H9 (cell line): Measurements from ENCODE around the gene CETN1. TPM values are rescaled to one million over a fixed set of nuclear protein-coding genes. Genes with fewer than 3 reads are reported as not detected.

Experiments used
- DNase-seq: peaks from one replicate; pipeline ENCODE4 v3.0.0-alpha.2; 2017
- H2AFZ ChIP-seq: one replicate; pipeline ENCODE4 v1.6.1; 2013; ENCODE audit warnings: mild to moderate bottlenecking, low read length, control low read depth, moderate library complexity
- H2AK5ac ChIP-seq: 2 replicates; pipeline ENCODE4 v1.6.1; 2013; ENCODE audit warnings: low read length, control low read depth, mixed read lengths; ENCODE audit not compliant: insufficient read length
- H2BK120ac ChIP-seq: one replicate; pipeline ENCODE4 v1.6.1; 2013; ENCODE audit warnings: low read depth, mild to moderate bottlenecking, low read length, control low read depth, inconsistent platforms; ENCODE audit not compliant: poor library complexity, severe bottlenecking
- H2BK12ac ChIP-seq: 2 replicates; pipeline ENCODE4 v1.6.1; 2013; ENCODE audit warnings: low read length, control low read depth, mixed read lengths, low read depth; ENCODE audit not compliant: insufficient read length
- H2BK15ac ChIP-seq: 2 replicates; pipeline ENCODE4 v1.6.1; 2013; ENCODE audit warnings: low read depth, low read length, control low read depth
- H2BK20ac ChIP-seq: one replicate; pipeline ENCODE4 v1.6.1; 2013; ENCODE audit warnings: low read depth, mild to moderate bottlenecking, low read length, control low read depth, inconsistent platforms; ENCODE audit not compliant: poor library complexity, severe bottlenecking
- H2BK5ac ChIP-seq: 2 replicates; pipeline ENCODE4 v1.6.1; 2013; ENCODE audit warnings: low read length, control low read depth, mixed read lengths; ENCODE audit not compliant: insufficient read length
- H3K14ac ChIP-seq: 2 replicates; pipeline ENCODE4 v1.6.1; 2013; ENCODE audit warnings: low read length, control low read depth; ENCODE audit not compliant: insufficient read depth
- H3K18ac ChIP-seq: 2 replicates; pipeline ENCODE4 v1.6.1; 2013; ENCODE audit warnings: low read depth, mild to moderate bottlenecking, mixed read lengths, low read length, control low read depth; ENCODE audit not compliant: insufficient read length
- H3K23ac ChIP-seq: 2 replicates; pipeline ENCODE4 v1.6.1; 2013; ENCODE audit warnings: low read length, control low read depth, mixed read lengths, low read depth; ENCODE audit not compliant: insufficient read length
- H3K23me2 ChIP-seq: 2 replicates; pipeline ENCODE4 v1.6.1; 2013; ENCODE audit warnings: low read depth, mild to moderate bottlenecking, mixed read lengths, low read length, control low read depth; ENCODE audit not compliant: insufficient read length, poor library complexity, severe bottlenecking
- H3K27ac ChIP-seq: 2 replicates; pipeline ENCODE4 v1.5.1; 2013; ENCODE audit warnings: low read length, control low read depth, mixed read lengths, low read depth; ENCODE audit not compliant: insufficient read length
- H3K27me3 ChIP-seq: 2 replicates; pipeline ENCODE4 v1.6.1; 2013; ENCODE audit warnings: low read length, control low read depth, inconsistent platforms; ENCODE audit not compliant: insufficient read depth
- H3K4ac ChIP-seq: 2 replicates; pipeline ENCODE4 v1.6.1; 2013; ENCODE audit warnings: low read depth, mild to moderate bottlenecking, control low read depth, inconsistent platforms, low read length, moderate library complexity
- H3K4me1 ChIP-seq: 2 replicates; pipeline ENCODE4 v1.6.1; 2013; ENCODE audit warnings: low read length, control low read depth, inconsistent platforms; ENCODE audit not compliant: insufficient read depth
- H3K4me2 ChIP-seq: 2 replicates; pipeline ENCODE4 v1.6.1; 2013; ENCODE audit warnings: low read length, control low read depth, mixed read lengths; ENCODE audit not compliant: insufficient read length, insufficient read depth
- H3K56ac ChIP-seq: 2 replicates; pipeline ENCODE4 v1.6.1; 2013; ENCODE audit warnings: low read depth, mild to moderate bottlenecking, mixed read lengths, low read length, control low read depth; ENCODE audit not compliant: insufficient read length
- H3K79me1 ChIP-seq: 2 replicates; pipeline ENCODE4 v1.6.1; 2013; ENCODE audit warnings: low read depth, mild to moderate bottlenecking, moderate library complexity, low read length, control low read depth, inconsistent platforms; ENCODE audit not compliant: insufficient read depth, poor library complexity, severe bottlenecking
- H3K79me2 ChIP-seq: 2 replicates; pipeline ENCODE4 v1.6.1; 2013; ENCODE audit warnings: low read length, control low read depth, inconsistent platforms; ENCODE audit not compliant: insufficient read depth
- H3K9ac ChIP-seq: 2 replicates; pipeline ENCODE4 v1.6.1; 2013; ENCODE audit warnings: low read length, control low read depth, mixed read lengths; ENCODE audit not compliant: insufficient read length; ENCODE audit errors: extremely low read depth
- H3K9me3 ChIP-seq: one replicate; pipeline ENCODE4 v1.6.1; 2013; ENCODE audit warnings: low read depth, low read length, inconsistent platforms; ENCODE audit not compliant: control insufficient read depth
- H3T11ph ChIP-seq: one replicate; pipeline ENCODE4 v1.6.1; 2013; ENCODE audit warnings: mild to moderate bottlenecking, low read length, control low read depth, inconsistent platforms
- H4K20me1 ChIP-seq: one replicate; pipeline ENCODE4 v1.6.1; 2013; ENCODE audit not compliant: control insufficient read depth, insufficient read length, insufficient read depth
- H4K5ac ChIP-seq: 2 replicates; pipeline ENCODE4 v1.6.1; 2013; ENCODE audit warnings: low read depth, mild to moderate bottlenecking, mixed read lengths, low read length, control low read depth; ENCODE audit not compliant: insufficient read length
- H4K8ac ChIP-seq: replicated peaks from 2 replicates; pipeline ENCODE4 v1.6.1; 2013; ENCODE audit warnings: low read length, control low read depth, mixed read lengths, low read depth; ENCODE audit not compliant: insufficient read length
- H4K91ac ChIP-seq: 2 replicates; pipeline ENCODE4 v1.6.1; 2013; ENCODE audit warnings: low read depth, mild to moderate bottlenecking, moderate library complexity, mixed read lengths, low read length, control low read depth; ENCODE audit not compliant: insufficient read length
- H3K27ac Mint-ChIP-seq, 3 experiments: 2 replicates in 2 of 3; 3 replicates in 1 of 3; pipeline ENCODE4 v1.8.0; 2020 to 2021; ENCODE audit warnings: mixed read lengths in 3 of 3, mild to moderate bottlenecking in 1 of 3, moderate library complexity in 1 of 3
- H3K27me3 Mint-ChIP-seq: 2 replicates; pipeline ENCODE4 v1.8.0; 2021; ENCODE audit warnings: low read depth, mild to moderate bottlenecking, moderate library complexity, mixed read lengths
- H3K36me3 Mint-ChIP-seq, 3 experiments: 2 replicates in 2 of 3; 3 replicates in 1 of 3; pipeline ENCODE4 v1.8.0; 2020 to 2021; ENCODE audit warnings: low read depth in 3 of 3, mixed read lengths in 3 of 3; ENCODE audit not compliant: insufficient read depth in 1 of 3
- H3K4me1 Mint-ChIP-seq, 2 experiments: 2 replicates each; pipeline ENCODE4 v1.8.0; 2020; ENCODE audit warnings: mixed read lengths in 2 of 2
- H3K4me3 Mint-ChIP-seq, 2 experiments: 2 replicates in 1 of 2; 3 replicates in 1 of 2; pipeline ENCODE4 v1.8.0; 2020 to 2021; ENCODE audit warnings: mild to moderate bottlenecking in 2 of 2, mixed read lengths in 2 of 2, moderate library complexity in 1 of 2
- H3K9me3 Mint-ChIP-seq, 2 experiments: 2 replicates in 1 of 2; 3 replicates in 1 of 2; pipeline ENCODE4 v1.8.0; 2020; ENCODE audit warnings: mild to moderate bottlenecking in 2 of 2, mixed read lengths in 2 of 2, moderate library complexity in 1 of 2
- WGBS: extraction: QIAGEN DNeasy Blood & Tissue Kit; methylation state at CpG from one replicate; pipeline ENCODE4 v1.1.7; 2013; ENCODE audit warnings: missing lambda C conversion rate, low lambda C conversion rate, mixed read lengths; ENCODE audit not compliant: insufficient read length; ENCODE audit errors: extremely low coverage; 5-methylcytosine and 5-hydroxymethylcytosine counted together
- total RNA-seq: library from RNA; stranded (reverse); gene quantifications from 2 replicates; pipeline ENCODE4 v1.2.1, GENCODE V29; 2021
- TF ChIP-seq, protein P1 (sequence below): fragments of 200-600 bp; sonication (generic); conservative IDR thresholded peaks from 3 replicates; pipeline ENCODE4 v1.8.0; 2021; ENCODE audit warnings: antibody characterized with exemption, mild to moderate bottlenecking

CETN1 gene
- total RNA-seq, 1 experiment from 2014 or later: not detected

DNA sequence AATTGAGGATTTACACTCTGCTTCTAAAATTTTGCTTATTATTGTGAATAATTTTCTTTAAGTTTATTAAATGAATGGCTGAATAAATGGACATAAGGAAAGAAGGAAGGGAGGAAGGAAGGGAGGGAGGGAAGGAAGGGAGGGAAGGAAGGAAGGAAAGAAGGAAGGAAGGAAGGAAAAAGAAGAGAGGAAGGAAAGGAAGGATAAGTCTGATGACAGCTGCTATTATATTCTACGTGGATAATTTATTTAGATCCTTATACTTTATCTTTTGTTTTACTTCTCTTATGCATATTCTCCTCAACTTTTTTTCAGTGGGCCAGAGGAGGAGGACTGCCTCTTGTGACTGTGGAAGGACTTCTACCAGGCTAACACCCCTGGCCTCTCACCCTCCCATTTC is 34.0 kb downstream of the CETN1 start:
- no peak overlapping the region for H3K4ac ChIP-seq
- no peaks in the 10 kb centered on the region for H4K20me1 ChIP-seq
- no peak overlapping the region for H3K27ac ChIP-seq
- H3K4me1 ChIP-seq: no peaks in the 10 kb centered on the region
- DNase-seq: no peak
- H2BK15ac ChIP-seq: no peak overlapping the region
- no peak overlapping the region for H4K8ac ChIP-seq
- no peak overlapping the region for H4K5ac ChIP-seq
- H3K27me3 ChIP-seq: no peaks in the 10 kb centered on the region
- WGBS: no CpG with 5 or more reads among the region's 1 CpG
- H2BK5ac ChIP-seq: no peak overlapping the region
- H3K4me2 ChIP-seq: no peak overlapping the region
- no peak overlapping the region for H2BK12ac ChIP-seq
- no peaks in the 10 kb centered on the region for H3K79me2 ChIP-seq
- no peak overlapping the region for H3K9ac ChIP-seq
- TF ChIP-seq, protein P1, sequence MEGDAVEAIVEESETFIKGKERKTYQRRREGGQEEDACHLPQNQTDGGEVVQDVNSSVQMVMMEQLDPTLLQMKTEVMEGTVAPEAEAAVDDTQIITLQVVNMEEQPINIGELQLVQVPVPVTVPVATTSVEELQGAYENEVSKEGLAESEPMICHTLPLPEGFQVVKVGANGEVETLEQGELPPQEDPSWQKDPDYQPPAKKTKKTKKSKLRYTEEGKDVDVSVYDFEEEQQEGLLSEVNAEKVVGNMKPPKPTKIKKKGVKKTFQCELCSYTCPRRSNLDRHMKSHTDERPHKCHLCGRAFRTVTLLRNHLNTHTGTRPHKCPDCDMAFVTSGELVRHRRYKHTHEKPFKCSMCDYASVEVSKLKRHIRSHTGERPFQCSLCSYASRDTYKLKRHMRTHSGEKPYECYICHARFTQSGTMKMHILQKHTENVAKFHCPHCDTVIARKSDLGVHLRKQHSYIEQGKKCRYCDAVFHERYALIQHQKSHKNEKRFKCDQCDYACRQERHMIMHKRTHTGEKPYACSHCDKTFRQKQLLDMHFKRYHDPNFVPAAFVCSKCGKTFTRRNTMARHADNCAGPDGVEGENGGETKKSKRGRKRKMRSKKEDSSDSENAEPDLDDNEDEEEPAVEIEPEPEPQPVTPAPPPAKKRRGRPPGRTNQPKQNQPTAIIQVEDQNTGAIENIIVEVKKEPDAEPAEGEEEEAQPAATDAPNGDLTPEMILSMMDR: no peak
- no peak overlapping the region for H3K4me3 Mint-ChIP-seq
- H2BK120ac ChIP-seq: no peak overlapping the region
- no peak overlapping the region for H3K18ac ChIP-seq
- H3K36me3 Mint-ChIP-seq: no peaks in the 10 kb centered on the region
- no peak overlapping the region for H3K27ac Mint-ChIP-seq
- no peaks in the 10 kb centered on the region for H3K9me3 ChIP-seq
- H4K91ac ChIP-seq: no peak overlapping the region
- no peaks in the 10 kb centered on the region for H3K4me1 Mint-ChIP-seq
- H3K23me2 ChIP-seq: no peaks in the 10 kb centered on the region
- no peak overlapping the region for H3T11ph ChIP-seq
- no peak overlapping the region for H3K23ac ChIP-seq
- H3K56ac ChIP-seq: no peak overlapping the region
- no peaks in the 10 kb centered on the region for H3K9me3 Mint-ChIP-seq
- H2BK20ac ChIP-seq: no peak overlapping the region
- no peak overlapping the region for H2AK5ac ChIP-seq
- H3K14ac ChIP-seq: no peak overlapping the region
- no peaks in the 10 kb centered on the region for H3K79me1 ChIP-seq
- H2AFZ ChIP-seq: no peak overlapping the region
- H3K27me3 Mint-ChIP-seq: no peaks in the 10 kb centered on the region; the same call in 1 of the 2 replicates
